ENCODE measurements around the gene MIX23.

Gene MIX23

DNA sequence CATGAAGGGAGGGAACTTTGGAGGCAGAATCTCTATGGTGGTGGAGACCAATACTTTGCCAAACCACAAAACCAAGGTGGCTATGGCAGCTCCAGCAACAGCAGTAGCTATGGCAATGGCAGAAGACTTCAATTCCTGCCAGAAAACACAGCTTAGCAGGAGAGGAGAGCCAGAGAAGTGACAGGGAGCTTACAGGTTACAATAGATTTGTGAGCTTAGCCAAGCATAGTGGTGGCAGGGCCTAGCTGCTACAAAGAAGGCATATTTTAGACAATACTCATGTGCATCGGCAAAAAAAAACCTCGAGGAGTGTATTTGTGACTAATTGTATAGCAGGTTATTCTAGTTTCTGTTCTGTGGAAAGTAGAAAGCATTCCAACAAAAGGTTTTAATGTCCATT, 64.4 kb downstream of the MIX23 start (continued):
- TF ChIP-seq KLF7 (tag by site-specific recombination; IDR thresholded peaks at IDR 0.05; ENCODE audit: borderline replicate concordance) = no peak
- TF ChIP-seq, protein P1, sequence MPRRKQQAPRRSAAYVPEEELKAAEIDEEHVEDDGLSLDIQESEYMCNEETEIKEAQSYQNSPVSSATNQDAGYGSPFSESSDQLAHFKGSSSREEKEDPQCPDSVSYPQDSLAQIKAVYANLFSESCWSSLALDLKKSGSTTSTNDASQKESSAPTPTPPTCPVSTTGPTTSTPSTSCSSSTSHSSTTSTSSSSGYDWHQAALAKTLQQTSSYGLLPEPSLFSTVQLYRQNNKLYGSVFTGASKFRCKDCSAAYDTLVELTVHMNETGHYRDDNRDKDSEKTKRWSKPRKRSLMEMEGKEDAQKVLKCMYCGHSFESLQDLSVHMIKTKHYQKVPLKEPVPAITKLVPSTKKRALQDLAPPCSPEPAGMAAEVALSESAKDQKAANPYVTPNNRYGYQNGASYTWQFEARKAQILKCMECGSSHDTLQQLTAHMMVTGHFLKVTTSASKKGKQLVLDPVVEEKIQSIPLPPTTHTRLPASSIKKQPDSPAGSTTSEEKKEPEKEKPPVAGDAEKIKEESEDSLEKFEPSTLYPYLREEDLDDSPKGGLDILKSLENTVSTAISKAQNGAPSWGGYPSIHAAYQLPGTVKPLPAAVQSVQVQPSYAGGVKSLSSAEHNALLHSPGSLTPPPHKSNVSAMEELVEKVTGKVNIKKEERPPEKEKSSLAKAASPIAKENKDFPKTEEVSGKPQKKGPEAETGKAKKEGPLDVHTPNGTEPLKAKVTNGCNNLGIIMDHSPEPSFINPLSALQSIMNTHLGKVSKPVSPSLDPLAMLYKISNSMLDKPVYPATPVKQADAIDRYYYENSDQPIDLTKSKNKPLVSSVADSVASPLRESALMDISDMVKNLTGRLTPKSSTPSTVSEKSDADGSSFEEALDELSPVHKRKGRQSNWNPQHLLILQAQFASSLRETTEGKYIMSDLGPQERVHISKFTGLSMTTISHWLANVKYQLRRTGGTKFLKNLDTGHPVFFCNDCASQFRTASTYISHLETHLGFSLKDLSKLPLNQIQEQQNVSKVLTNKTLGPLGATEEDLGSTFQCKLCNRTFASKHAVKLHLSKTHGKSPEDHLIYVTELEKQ (tag by site-specific recombination; IDR thresholded peaks at IDR 0.05; ENCODE audit: borderline replicate concordance) = no peak
- TF ChIP-seq ZBTB17 (tag by site-specific recombination; IDR thresholded peaks at IDR 0.05) = no peak
- no peak for TF ChIP-seq ZNF23 (tag by site-specific recombination; IDR thresholded peaks at IDR 0.05; ENCODE audit: borderline replicate concordance)
- no peak for TF ChIP-seq FEZF1 (tag by site-specific recombination; IDR thresholded peaks at IDR 0.05)
- TF ChIP-seq SP2 (tag by site-specific recombination; IDR thresholded peaks at IDR 0.05) = no peak

DNA sequence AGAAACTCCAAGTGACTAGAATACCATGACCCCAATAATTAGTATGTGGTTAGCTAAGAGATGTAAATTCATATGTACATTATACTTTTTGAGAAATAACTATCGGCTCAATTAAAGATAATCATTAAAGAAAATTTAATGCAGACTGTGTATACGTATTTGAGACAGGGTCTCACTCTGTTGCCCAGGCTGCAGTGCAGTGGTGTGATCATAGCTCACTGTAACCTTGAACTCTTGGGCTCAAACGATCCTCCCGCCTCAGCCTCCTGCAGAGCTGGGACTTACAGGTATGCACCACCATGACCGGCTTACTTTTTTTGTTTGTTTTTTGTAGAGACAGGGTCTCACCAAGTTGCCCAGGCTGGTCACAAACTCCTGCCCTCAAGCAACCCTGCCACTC, 66.7 kb downstream of the MIX23 start:
- TF ChIP-seq ZNF626 (tag by site-specific recombination; IDR thresholded peaks at IDR 0.05) (no peak), TCF7L2 (IDR thresholded peaks at IDR 0.05; ENCODE audit: borderline replicate concordance, low read depth, low read length) (no peak), ZNF274 (IDR thresholded peaks at IDR 0.05; ENCODE audit: low read length) (no peak), ZNF274 (tag by site-specific recombination; IDR thresholded peaks at IDR 0.05; ENCODE audit: borderline replicate concordance) (no peak), ZNF707 (tag by site-specific recombination; IDR thresholded peaks at IDR 0.05) (no peak), KLF1 (tag by site-specific recombination; IDR thresholded peaks at IDR 0.05) (no peak), TRIM28 (IDR thresholded peaks at IDR 0.05; ENCODE audit: borderline replicate concordance, low read length) (no peak), WT1 (tag by site-specific recombination; IDR thresholded peaks at IDR 0.05) (no peak), ZNF311 (tag by site-specific recombination; IDR thresholded peaks at IDR 0.05; ENCODE audit: borderline replicate concordance) (no peak), ZNF629 (tag by site-specific recombination; IDR thresholded peaks at IDR 0.05) (no peak), ZNF785 (tag by site-specific recombination; IDR thresholded peaks at IDR 0.05) (no peak), ZNF660 (tag by site-specific recombination; IDR thresholded peaks at IDR 0.05) (no peak), ZNF341 (tag by site-specific recombination; IDR thresholded peaks at IDR 0.05; ENCODE audit: low read depth) (no peak), ZNF133 (tag by site-specific recombination; IDR thresholded peaks at IDR 0.05) (no peak), ZBTB7A (tag by site-specific recombination; IDR thresholded peaks at IDR 0.05; ENCODE audit: low read depth) (no peak), ZNF585B (tag by site-specific recombination; IDR thresholded peaks at IDR 0.05) (no peak)
- TF ChIP-seq, protein P2, sequence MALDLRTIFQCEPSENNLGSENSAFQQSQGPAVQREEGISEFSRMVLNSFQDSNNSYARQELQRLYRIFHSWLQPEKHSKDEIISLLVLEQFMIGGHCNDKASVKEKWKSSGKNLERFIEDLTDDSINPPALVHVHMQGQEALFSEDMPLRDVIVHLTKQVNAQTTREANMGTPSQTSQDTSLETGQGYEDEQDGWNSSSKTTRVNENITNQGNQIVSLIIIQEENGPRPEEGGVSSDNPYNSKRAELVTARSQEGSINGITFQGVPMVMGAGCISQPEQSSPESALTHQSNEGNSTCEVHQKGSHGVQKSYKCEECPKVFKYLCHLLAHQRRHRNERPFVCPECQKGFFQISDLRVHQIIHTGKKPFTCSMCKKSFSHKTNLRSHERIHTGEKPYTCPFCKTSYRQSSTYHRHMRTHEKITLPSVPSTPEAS (tag by site-specific recombination; IDR thresholded peaks at IDR 0.05) = no peak
- Histone ChIP-seq H3K9me3 (ENCODE audit: control insufficient read depth, insufficient read depth, low read depth, low read length) (no peaks in the 10 kb centered on the region), H3K36me3 (ENCODE audit: control insufficient read depth in 2 of 2, insufficient read depth in 1 of 2, low read length in 2 of 2) (no peaks in the 10 kb centered on the region), H3K4me3 (ENCODE audit: low read depth, low read length) (no peak overlapping the region), H3K4me1 (ENCODE audit: control insufficient read depth, insufficient read depth, low read length) (no peaks in the 10 kb centered on the region), H3K27ac (ENCODE audit: extremely low read depth, low read depth, low read length) (no peak overlapping the region)
- POLR2A ChIA-PET = no interaction called here
- CTCF ChIA-PET = no interaction called here

DNA sequence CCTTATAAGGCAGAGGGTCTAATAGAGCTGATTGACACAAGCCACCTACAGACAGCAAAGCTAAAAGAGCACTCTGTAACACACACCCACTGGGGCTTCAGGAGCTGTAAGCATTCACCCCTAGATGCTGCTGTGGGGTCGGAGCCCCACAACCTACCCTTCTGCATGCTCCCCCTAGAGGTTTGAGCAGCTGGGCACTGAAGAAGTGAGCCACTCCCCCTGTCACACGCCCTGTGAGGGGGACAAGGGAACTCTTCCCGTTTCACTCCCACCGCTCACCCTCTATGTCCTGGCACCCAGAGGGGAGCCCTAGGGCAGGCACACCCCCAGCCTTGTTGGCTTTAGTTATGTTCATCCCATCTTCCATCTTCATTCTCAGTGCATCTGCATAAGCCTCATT, 67.4 kb downstream of the MIX23 start:
- Histone ChIP-seq H3K27ac (ENCODE audit: extremely low read depth, low read depth, low read length) (no peak overlapping the region), H3K36me3 (ENCODE audit: control insufficient read depth in 2 of 2, insufficient read depth in 1 of 2, low read length in 2 of 2) (no peaks in the 10 kb centered on the region), H3K4me3 (ENCODE audit: low read depth, low read length) (no peak overlapping the region), H3K4me1 (ENCODE audit: control insufficient read depth, insufficient read depth, low read length) (no peaks in the 10 kb centered on the region), H3K9me3 (ENCODE audit: control insufficient read depth, insufficient read depth, low read depth, low read length) (no peaks in the 10 kb centered on the region)
- POLR2A ChIA-PET = no interaction called here
- CTCF ChIA-PET = no interaction called here
- TF ChIP-seq, protein P3, sequence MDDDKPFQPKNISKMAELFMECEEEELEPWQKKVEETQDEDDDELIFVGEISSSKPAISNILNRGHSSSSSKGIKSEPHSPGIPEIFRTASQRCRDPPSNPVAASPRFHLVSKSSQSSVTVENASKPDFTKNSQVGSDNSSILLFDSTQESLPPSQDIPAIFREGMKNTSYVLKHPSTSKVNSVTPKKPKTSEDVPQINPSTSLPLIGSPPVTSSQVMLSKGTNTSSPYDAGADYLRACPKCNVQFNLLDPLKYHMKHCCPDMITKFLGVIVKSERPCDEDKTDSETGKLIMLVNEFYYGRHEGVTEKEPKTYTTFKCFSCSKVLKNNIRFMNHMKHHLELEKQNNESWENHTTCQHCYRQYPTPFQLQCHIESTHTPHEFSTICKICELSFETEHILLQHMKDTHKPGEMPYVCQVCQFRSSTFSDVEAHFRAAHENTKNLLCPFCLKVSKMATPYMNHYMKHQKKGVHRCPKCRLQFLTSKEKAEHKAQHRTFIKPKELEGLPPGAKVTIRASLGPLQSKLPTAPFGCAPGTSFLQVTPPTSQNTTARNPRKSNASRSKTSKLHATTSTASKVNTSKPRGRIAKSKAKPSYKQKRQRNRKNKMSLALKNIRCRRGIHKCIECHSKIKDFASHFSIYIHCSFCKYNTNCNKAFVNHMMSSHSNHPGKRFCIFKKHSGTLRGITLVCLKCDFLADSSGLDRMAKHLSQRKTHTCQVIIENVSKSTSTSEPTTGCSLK (tag by site-specific recombination; IDR thresholded peaks at IDR 0.05) = no peak
- no peak for TF ChIP-seq ZNF433 (tag by site-specific recombination; IDR thresholded peaks at IDR 0.05; ENCODE audit: low read depth)
- no peak for TF ChIP-seq ZNF223 (tag by site-specific recombination; IDR thresholded peaks at IDR 0.05)
- TF ChIP-seq ZNF354C (tag by site-specific recombination; IDR thresholded peaks at IDR 0.05; ENCODE audit: borderline replicate concordance, low read depth) = no peak
- TF ChIP-seq, protein P4, sequence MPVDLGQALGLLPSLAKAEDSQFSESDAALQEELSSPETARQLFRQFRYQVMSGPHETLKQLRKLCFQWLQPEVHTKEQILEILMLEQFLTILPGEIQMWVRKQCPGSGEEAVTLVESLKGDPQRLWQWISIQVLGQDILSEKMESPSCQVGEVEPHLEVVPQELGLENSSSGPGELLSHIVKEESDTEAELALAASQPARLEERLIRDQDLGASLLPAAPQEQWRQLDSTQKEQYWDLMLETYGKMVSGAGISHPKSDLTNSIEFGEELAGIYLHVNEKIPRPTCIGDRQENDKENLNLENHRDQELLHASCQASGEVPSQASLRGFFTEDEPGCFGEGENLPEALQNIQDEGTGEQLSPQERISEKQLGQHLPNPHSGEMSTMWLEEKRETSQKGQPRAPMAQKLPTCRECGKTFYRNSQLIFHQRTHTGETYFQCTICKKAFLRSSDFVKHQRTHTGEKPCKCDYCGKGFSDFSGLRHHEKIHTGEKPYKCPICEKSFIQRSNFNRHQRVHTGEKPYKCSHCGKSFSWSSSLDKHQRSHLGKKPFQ (tag by site-specific recombination; IDR thresholded peaks at IDR 0.05) = no peak
